Heart left ventricle (tissue), 16 donors: Measurements from ENCODE around the gene MAML1. TPM values are rescaled to one million over a fixed set of nuclear protein-coding genes. Genes with fewer than 3 reads are reported as not detected.

Experiments
- ATAC-seq, 4 donors: fragments of 200-7000 bp; cut with Tn5 transposase; one replicate each; pipeline ENCODE4 v1.9.1; 2020 to 2022; ENCODE audit warnings: moderate library complexity in 4 of 4, mild to moderate bottlenecking in 3 of 4, moderate number of reproducible peaks in 1 of 4
- DNase-seq, 5 donors: peaks; one replicate each; pipeline ENCODE4 v3.0.0-alpha.2; 2020
- H3K27ac ChIP-seq, 12 donors: fragments of 200-600 bp; sonication (generic) in 4 of 12; one replicate each; pipeline versions ENCODE4 v1.5.0 to v1.8.0; 2016 to 2022; ENCODE audit warnings: mild to moderate bottlenecking in 2 of 12
- H3K27me3 ChIP-seq, 9 donors: fragments of 200-600 bp; sonication (generic) in 2 of 9; one replicate each; pipeline versions ENCODE4 v1.5.1 to v1.8.0; 2016 to 2022; ENCODE audit warnings: mild to moderate bottlenecking in 3 of 9
- H3K36me3 ChIP-seq, 9 donors: fragments of 200-600 bp; sonication (generic) in 2 of 9; one replicate each; pipeline versions ENCODE4 v1.5.0 to v1.8.0; 2018 to 2022; ENCODE audit warnings: mild to moderate bottlenecking in 2 of 9
- H3K4me1 ChIP-seq, 12 donors: fragments of 200-600 bp; sonication (generic) in 4 of 12; one replicate each; pipeline versions ENCODE4 v1.5.0 to v1.8.0; 2016 to 2022; ENCODE audit warnings: mild to moderate bottlenecking in 3 of 12
- H3K4me3 ChIP-seq, 12 donors: fragments of 200-600 bp; sonication (generic) in 4 of 12; one replicate each; pipeline versions ENCODE4 v1.5.0 to v1.8.0; 2017 to 2022; ENCODE audit warnings: mild to moderate bottlenecking in 9 of 12, moderate library complexity in 4 of 12
- H3K9me3 ChIP-seq, 12 donors: fragments of 200-600 bp; sonication (generic) in 4 of 12; one replicate each; pipeline versions ENCODE4 v1.5.0 to v1.8.0; 2016 to 2022; ENCODE audit warnings: mild to moderate bottlenecking in 1 of 12
- POLR2A ChIP-seq, 2 donors: fragments of 450-650 bp; IDR thresholded peaks; one replicate each; pipeline ENCODE4 v1.6.1; 2017; ENCODE audit warnings: antibody characterized with exemption in 2 of 2, mild to moderate bottlenecking in 2 of 2, moderate library complexity in 2 of 2
- WGBS, 4 donors: extraction: QIAGEN DNeasy Blood & Tissue Kit in 2 of 4; methylation state at CpG; one replicate each; pipeline versions ENCODE4 v1.1.5 to v1.1.7; 2013 to 2018; 5-methylcytosine and 5-hydroxymethylcytosine counted together
- intact Hi-C, 10 donors: fragments of 100-400 bp; cut with DNase I; formaldehyde crosslinking; loops; one replicate each; pipeline versions ENCODE4 v1.11.1 to v1.14.2; 2022
- microRNA counts, 2 donors: library from miRNA; unstranded; fragments of <30 nt; microRNA quantifications; one replicate each; lab custom pipeline; 2016
- microRNA-seq, 4 donors: library from miRNA; unstranded; fragments of <30 nt; microRNA quantifications; one replicate each; pipeline versions ENCODE4 to v1.2.0, GENCODE V29; 2017 to 2020
- polyA plus RNA-seq, 2 donors: library from polyadenylated mRNA; stranded (reverse); fragments of 200-250 nt; gene quantifications; one replicate each; pipeline ENCODE4 v1.2.3, GENCODE V29; 2013
- total RNA-seq, 9 donors: library from RNA; depleted of rRNA in 2 of 9; stranded (reverse); fragments of >200 nt in 2 of 9; fragmentation: NEBNext Ultra II Directional in 3 of 9; extraction: Animal tissue kit (Norgen Biotek cat#: 25700) in 3 of 9; gene quantifications; one replicate each; pipeline versions ENCODE4 v1.1.0 to v1.2.4, GENCODE V29; 2016 to 2023
- TF ChIP-seq, protein P1 (sequence below), 12 donors: fragments of 200-600 bp; sonication (generic) in 4 of 12; IDR thresholded peaks; one replicate each; pipeline versions ENCODE4 v1.5.0 to v1.8.0; 2018 to 2022; ENCODE audit warnings: antibody characterized with exemption in 12 of 12, mild to moderate bottlenecking in 5 of 12
- donor health status: ischemic (EF 13 %, LVEDD 7.1; RV severe dilation, severe dysfunction).
- donor health status: healthy with polysubstance abuse.
- donor health status: DM: no; HTN: yes; CAD: no.
- donor health status: DM: no; HTN: no; CAD: no.
- donor health status: ischemic (EF 25% LVEDD 6.9; RV normal size, moderate dysfunction).
- donor health status: ischemic (EF 25% LVEDD 5.7; RV mildly dilated, moderate dysfunction).
- donor health status: healthy.
- donor health status: DM: yes; HTN: yes; CAD: no.
- donor health status: ischemic (EF 35%, LVEDD 5.7; RV mildly dilated, moderate dysfunction).
- donor health status: nonischemic (EF 11% LVEDD 7.7; RV severe dilation, severe dysfunction).
- donor health status: DM: yes; HTN: yes; CAD: no.
- donor health status: PGD.
- donor health status: ischemic (EF 29% LVEDD 5.4; RV normal size, mild dysfunction).
- donor health status: nonischemic (EF 23%, LVEDD 6.1; RV moderate dilation, normal function).

Gene MAML1
- total and polyA plus RNA-seq, 11 donors: 6.9 to 18.0 (median 11.8) TPM

DNA sequence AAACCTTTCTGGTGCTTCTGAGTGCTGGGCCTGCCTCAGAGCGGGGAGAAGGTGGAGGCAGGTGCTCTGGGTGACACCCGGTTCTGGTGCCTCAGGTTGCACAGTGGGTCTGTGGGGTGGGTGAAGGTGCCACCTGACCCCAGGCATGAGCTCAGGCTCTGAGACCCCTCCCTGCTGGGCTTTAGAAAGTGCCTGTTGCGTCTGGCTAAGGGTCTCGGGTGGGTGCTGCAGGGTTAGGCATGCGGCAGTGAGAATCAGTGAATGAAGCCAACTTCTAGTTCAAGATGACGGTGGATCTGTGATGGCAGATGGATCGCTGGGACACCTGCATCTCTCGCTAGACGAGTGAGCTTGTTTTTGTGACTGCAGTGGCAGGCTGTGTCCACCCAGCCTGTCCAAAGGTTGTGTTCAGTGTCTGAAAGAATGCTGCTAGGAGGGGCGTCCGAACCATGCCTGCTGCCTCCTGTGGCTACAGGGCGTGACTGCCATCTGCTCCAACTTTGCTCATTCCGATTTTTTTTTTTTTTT lies 93.1 kb downstream of the MAML1 start:
- no peak for DNase-seq

More for the DNA sequence above, 93.1 kb downstream of the MAML1 start:
- Histone ChIP-seq H3K36me3 (peaks cover 0 to 89% (median 83%) of the 10 kb centered on the region in 9 donors), H3K9me3 (no peaks in the 10 kb centered on the region), H3K27ac (no peak overlapping the region), H3K4me3 (no peak overlapping the region), H3K27me3 (no peaks in the 10 kb centered on the region), H3K4me1 (peaks cover 16 to 65% (median 55%) of the 10 kb centered on the region in 12 donors)
- TF ChIP-seq, protein P1, sequence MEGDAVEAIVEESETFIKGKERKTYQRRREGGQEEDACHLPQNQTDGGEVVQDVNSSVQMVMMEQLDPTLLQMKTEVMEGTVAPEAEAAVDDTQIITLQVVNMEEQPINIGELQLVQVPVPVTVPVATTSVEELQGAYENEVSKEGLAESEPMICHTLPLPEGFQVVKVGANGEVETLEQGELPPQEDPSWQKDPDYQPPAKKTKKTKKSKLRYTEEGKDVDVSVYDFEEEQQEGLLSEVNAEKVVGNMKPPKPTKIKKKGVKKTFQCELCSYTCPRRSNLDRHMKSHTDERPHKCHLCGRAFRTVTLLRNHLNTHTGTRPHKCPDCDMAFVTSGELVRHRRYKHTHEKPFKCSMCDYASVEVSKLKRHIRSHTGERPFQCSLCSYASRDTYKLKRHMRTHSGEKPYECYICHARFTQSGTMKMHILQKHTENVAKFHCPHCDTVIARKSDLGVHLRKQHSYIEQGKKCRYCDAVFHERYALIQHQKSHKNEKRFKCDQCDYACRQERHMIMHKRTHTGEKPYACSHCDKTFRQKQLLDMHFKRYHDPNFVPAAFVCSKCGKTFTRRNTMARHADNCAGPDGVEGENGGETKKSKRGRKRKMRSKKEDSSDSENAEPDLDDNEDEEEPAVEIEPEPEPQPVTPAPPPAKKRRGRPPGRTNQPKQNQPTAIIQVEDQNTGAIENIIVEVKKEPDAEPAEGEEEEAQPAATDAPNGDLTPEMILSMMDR (IDR thresholded peaks at IDR 0.05): peak in 1 of 12 donors; percentile 10
- no peak for TF ChIP-seq POLR2A (IDR thresholded peaks at IDR 0.05)
- 60 to 72% (median 69%) methylated on average over 13 of the region's 13 CpGs for WGBS, 4 donors
- ATAC-seq: no peak
- intact Hi-C loops: loop anchor here in 1 of 10 donors (10.0 kb wide), 1 partner anchor 201 kb away; the partner anchor contains the start of gene HNRNPH1

MicroRNA genes within 50 kb of the gene (microRNA counts, 767-probe panel; counts per million panel counts)
- 0 to 71.6 counts per million in 2 donors for microRNA hsa-miR-1229 (lab: Ali Mortazavi, UCI)

Small RNA genes lying within 50 kb of the gene (microRNA-seq; reads per million reads assigned to microRNA genes)
- 0 to 4.0 (median 3.5) reads per million in 4 donors for gene MIR1229

Other genes with a start within 250 kb of the MAML1 start
- gene RUFY1, start 182.3 kb upstream of the MAML1 start, total RNA-seq: 10 to 100 TPM; 14.3 to 30.9 (median 22.1) TPM
- 10 to 100 TPM; 25.0 to 27.8 TPM for gene RUFY1, start 182.3 kb upstream of the MAML1 start, polyA plus RNA-seq
- 100 to 1,000 TPM; 106 to 252 (median 178) TPM for gene HNRNPH1, start 109.2 kb upstream of the MAML1 start, total RNA-seq
- gene HNRNPH1, start 109.2 kb upstream of the MAML1 start, polyA plus RNA-seq: 100 to 1,000 TPM; 126 to 195 TPM
- not detected for gene CBY3, start 51.8 kb upstream of the MAML1 start, total RNA-seq
- gene CBY3, start 51.8 kb upstream of the MAML1 start, polyA plus RNA-seq: not detected
- 100 to 1,000 TPM; 255 to 699 (median 500) TPM for gene CANX, start 33.9 kb upstream of the MAML1 start, total RNA-seq
- 100 to 1,000 TPM in 1 of 2 donors, 10 to 100 TPM in 1; 81.6 to 350 TPM for gene CANX, start 33.9 kb upstream of the MAML1 start, polyA plus RNA-seq
- 10 to 100 TPM in 4 of 9 donors, 1 to 10 TPM in 5; 4.5 to 16.7 (median 9.5) TPM for gene LTC4S, start 61.2 kb downstream of the MAML1 start, total RNA-seq
- gene LTC4S, start 61.2 kb downstream of the MAML1 start, polyA plus RNA-seq: 10 to 100 TPM in 1 of 2 donors, 1 to 10 TPM in 1; 3.3 to 13.8 TPM
- 100 to 1,000 TPM in 6 of 9 donors, 10 to 100 TPM in 3; 84.2 to 209 (median 112) TPM for gene MGAT4B, start 74.0 kb downstream of the MAML1 start, total RNA-seq
- 10 to 100 TPM; 49.6 to 89.7 TPM for gene MGAT4B, start 74.0 kb downstream of the MAML1 start, polyA plus RNA-seq
- 100 to 1,000 TPM; 266 to 747 (median 402) TPM for gene SQSTM1, start 88.1 kb downstream of the MAML1 start, total RNA-seq
- 100 to 1,000 TPM; 177 to 266 TPM for gene SQSTM1, start 88.1 kb downstream of the MAML1 start, polyA plus RNA-seq
- gene MRNIP, start 126.0 kb downstream of the MAML1 start, total RNA-seq: 10 to 100 TPM in 6 of 9 donors, 1 to 10 TPM in 3; 8.5 to 14.4 (median 12.3) TPM
- 10 to 100 TPM; 10.4 to 24.1 TPM for gene MRNIP, start 126.0 kb downstream of the MAML1 start, polyA plus RNA-seq
- 10 to 100 TPM; 29.3 to 68.9 (median 43.1) TPM for gene TBC1D9B, start 175.1 kb downstream of the MAML1 start, total RNA-seq
- gene TBC1D9B, start 175.1 kb downstream of the MAML1 start, polyA plus RNA-seq: 10 to 100 TPM; 31.1 to 49.9 TPM